Stimulated activated CD8-positive, alpha-beta memory T cell treated with anti-CD3 and anti-CD28 coated beads, Interleukin-15, amount 100 ng/mL, for 4 hours (primary cell): Measurements from ENCODE around the gene TMED9.

Experiments used
- DNase-seq, 2 donors: peaks; one replicate each; pipeline ENCODE4 v3.0.0-alpha.2; 2020; ENCODE audit warnings: low read depth in 2 of 2

TMED9 gene

GRCh38 chr5:177578316-177578715 is 13.7 kb upstream of the TMED9 start:
- DNase-seq, result no peak

GRCh38 chr5:177588413-177588909 is 3.5 kb upstream of the TMED9 start:
- no peak for DNase-seq

GRCh38 chr5:177590406-177590805 is 1.6 kb upstream of the TMED9 start:
- no peak for DNase-seq

GRCh38 chr5:177591690-177592009 is 353 bp upstream of the TMED9 start:
- no peak for DNase-seq

- no peak for DNase-seq
Measured at GRCh38 chr5:177592905-177593304, 902 bp downstream of the TMED9 start.

GRCh38 chr5:177593511-177593910 is 1.5 kb downstream of the TMED9 start:
- DNase-seq, result no peak

- no peak for DNase-seq
Measured at GRCh38 chr5:177594071-177594470, 2.1 kb downstream of the TMED9 start.

GRCh38 chr5:177595026-177595585 is 3.1 kb downstream of the TMED9 start:
- no peak for DNase-seq

GRCh38 chr5:177595991-177596774 is 4.2 kb downstream of the TMED9 start:
- no peak for DNase-seq

GRCh38 chr5:177596775-177597238 is 4.8 kb downstream of the TMED9 start:
- DNase-seq, result no peak

- DNase-seq, result no peak
Measured at GRCh38 chr5:177598477-177598876, 6.5 kb downstream of the TMED9 start.

- DNase-seq, result peak; percentile 56 to 78
Measured at GRCh38 chr5:177599731-177600507, 7.9 kb downstream of the TMED9 start, which contains the start of gene B4GALT7. Gene B4GALT7, plus strand, starts transcription at chr5:177600132. Its CDS starts 79 bp downstream, at chr5:177600211.

GRCh38 chr5:177600508-177601018 is 8.6 kb downstream of the TMED9 start:
- no peak for DNase-seq

GRCh38 chr5:177601126-177601525 is 9.1 kb downstream of the TMED9 start:
- DNase-seq, result no peak

- DNase-seq, result no peak
Measured at GRCh38 chr5:177601577-177602457, 9.8 kb downstream of the TMED9 start.

- no peak for DNase-seq
Measured at GRCh38 chr5:177602458-177602830, 10.4 kb downstream of the TMED9 start.

GRCh38 chr5:177603631-177604030 is 11.6 kb downstream of the TMED9 start:
- no peak for DNase-seq

GRCh38 chr5:177604116-177604521 is 12.1 kb downstream of the TMED9 start:
- DNase-seq, result no peak

- no peak for DNase-seq
Measured at GRCh38 chr5:177604656-177605055, 12.7 kb downstream of the TMED9 start.

- no peak for DNase-seq
Measured at GRCh38 chr5:177605078-177605477, 13.1 kb downstream of the TMED9 start.

- DNase-seq, result no peak
Measured at GRCh38 chr5:177605667-177606066, 13.7 kb downstream of the TMED9 start.
